ENCODE results near the gene MED4.

Gene MED4

DNA sequence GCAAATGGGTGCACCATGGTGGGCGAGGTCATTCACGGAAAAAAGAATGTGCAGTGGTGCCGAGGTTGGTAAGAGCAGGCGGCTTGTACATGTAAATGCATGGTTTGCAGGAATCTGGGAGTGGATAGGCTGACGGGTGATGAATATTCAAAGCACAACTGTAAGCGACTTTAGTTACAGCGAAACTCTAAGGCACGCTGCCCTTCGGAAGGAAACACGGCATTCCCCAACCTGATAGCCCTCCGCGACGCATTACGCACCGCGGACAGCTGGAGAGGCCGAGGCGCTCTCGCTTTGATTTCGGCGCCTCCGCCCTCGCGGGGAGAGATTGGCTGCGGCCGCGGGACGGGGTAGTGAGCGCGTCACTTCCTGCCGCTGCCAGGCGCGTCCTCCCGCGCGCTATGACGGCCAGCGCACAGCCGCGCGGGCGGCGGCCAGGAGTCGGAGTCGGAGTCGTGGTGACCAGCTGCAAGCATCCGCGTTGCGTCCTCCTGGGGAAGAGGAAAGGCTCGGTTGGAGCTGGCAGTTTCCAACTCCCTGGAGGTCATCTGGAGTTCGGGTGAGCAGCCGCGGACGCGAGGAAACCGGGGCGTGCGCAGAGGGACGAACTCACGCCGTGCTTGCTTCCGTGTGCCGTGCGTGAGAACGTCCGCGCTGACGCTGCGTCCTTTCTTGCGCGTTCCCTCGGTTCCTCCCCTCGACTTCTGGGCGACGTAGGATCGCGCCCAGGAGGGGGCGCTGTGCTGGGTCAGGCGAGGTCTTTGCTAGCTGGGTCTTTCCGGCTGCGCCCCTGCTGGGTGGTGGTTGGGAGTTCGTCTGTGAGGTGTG lies 57.3 kb downstream of the MED4 start, which contains the start of gene NUDT15:
TSS of gene NUDT15 (plus strand) at position 381 of the 828 bp plus-strand sequence. CDS start at position 402, 21 bp downstream.
- DNase-seq (ENCODE audit: low read depth), result peak; percentile 54

DNA sequence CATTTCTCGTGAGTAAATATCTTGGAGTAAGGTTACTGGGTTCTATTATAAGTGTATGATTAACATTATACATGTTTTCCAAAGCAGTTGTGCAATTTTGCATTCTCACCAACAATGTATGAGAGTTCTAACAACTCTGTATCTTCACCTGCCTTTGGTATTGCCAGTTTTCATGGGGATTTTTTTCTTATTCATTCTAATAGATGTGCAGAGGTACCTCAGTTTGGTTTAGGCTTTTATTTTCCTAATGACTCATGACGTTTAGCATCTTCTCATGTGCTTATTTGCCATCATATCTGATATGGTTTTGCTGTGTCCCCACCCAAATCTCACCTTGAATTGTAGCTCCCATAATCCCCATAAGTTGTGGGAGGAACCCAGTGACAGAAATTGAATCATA lies 65.0 kb downstream of the MED4 start:
- DNase-seq (ENCODE audit: low read depth), result no peak

DNA sequence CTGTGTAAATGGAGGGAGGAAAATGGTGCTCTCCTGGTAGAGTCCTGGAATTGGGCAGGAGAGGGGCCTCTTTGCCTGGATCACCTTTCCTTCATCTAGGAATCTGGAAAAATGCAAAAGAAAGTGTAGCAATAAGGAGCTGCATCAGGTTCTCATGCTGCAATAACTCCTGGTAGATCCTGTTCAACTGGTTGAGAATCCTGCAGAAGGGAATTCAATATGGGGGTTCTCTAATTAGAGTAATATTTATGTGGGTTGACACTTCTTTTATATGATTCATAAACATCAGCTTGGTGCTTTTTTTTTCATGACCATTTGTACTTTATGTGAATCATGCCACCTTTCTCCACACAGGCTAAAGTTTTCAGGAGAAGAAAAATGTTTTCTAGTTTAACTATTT lies 66.8 kb downstream of the MED4 start:
- DNase-seq (ENCODE audit: low read depth), result no peak

All from HS-5 (cell line).